H1 (cell line): Measurements from ENCODE around the gene MYH7. TPM values are rescaled to one million over a fixed set of nuclear protein-coding genes. Genes with fewer than 3 reads are reported as not detected.

Experiments
- CTCF ChIA-PET: fragments of 300-600 bp; sonication (Branson Sonifier 250); formaldehyde crosslinking; loops from one replicate; lab custom pipeline; 2021; ENCODE audit not compliant: partially characterized antibody; lab: Charles Lee
- POLR2A ChIA-PET: fragments of 300-600 bp; sonication (Branson Sonifier 250); formaldehyde crosslinking; loops from one replicate; lab custom pipeline; 2021; ENCODE audit warnings: inconsistent platforms; ENCODE audit not compliant: partially characterized antibody; lab: Charles Lee
- DNase-seq, 2 experiments: peaks; one replicate each; pipeline versions ENCODE4 v3.0.0 to v3.0.0-alpha.2; 2010 to 2022; ENCODE audit warnings: low spot score in 2 of 2, low read depth in 1 of 2, mixed read lengths in 1 of 2
- FAIRE-seq: peaks from 2 replicates; lab custom pipeline; 2011; peaks lifted over from hg19 to GRCh38; lab: Jason Lieb, UNC
- H2AFZ ChIP-seq: 2 replicates; pipeline ENCODE4 v1.8.1; 2012; ENCODE audit warnings: low read length, inconsistent platforms
- H2AK5ac ChIP-seq: 2 replicates; pipeline ENCODE4 v1.6.1; 2013; ENCODE audit warnings: low read depth, low read length
- H2BK120ac ChIP-seq: replicated peaks from 2 replicates; pipeline ENCODE3; 2013; ENCODE audit warnings: low read depth, low read length, inconsistent platforms
- H2BK12ac ChIP-seq: 2 replicates; pipeline ENCODE4 v1.6.1; 2013; ENCODE audit warnings: low read depth, low read length
- H2BK15ac ChIP-seq: 2 replicates; pipeline ENCODE4 v1.6.1; 2013; ENCODE audit warnings: low read length
- H2BK20ac ChIP-seq: 2 replicates; pipeline ENCODE4 v1.6.1; 2013; ENCODE audit warnings: low read length
- H2BK5ac ChIP-seq: 2 replicates; pipeline ENCODE4 v1.6.1; 2013; ENCODE audit warnings: low read depth, low read length
- H3K14ac ChIP-seq: 2 replicates; pipeline ENCODE4 v1.6.1; 2013; ENCODE audit warnings: inconsistent platforms; ENCODE audit not compliant: insufficient read length
- H3K18ac ChIP-seq: 2 replicates; pipeline ENCODE4 v1.6.1; 2013; ENCODE audit warnings: low read length; ENCODE audit errors: extremely low read depth
- H3K23ac ChIP-seq: 2 replicates; pipeline ENCODE4 v1.6.1; 2013; ENCODE audit warnings: inconsistent platforms; ENCODE audit not compliant: insufficient read length
- H3K23me2 ChIP-seq: 2 replicates; pipeline ENCODE4 v1.6.1; 2013; ENCODE audit warnings: low read depth, low read length
- H3K27ac ChIP-seq: 2 replicates; pipeline ENCODE4 v1.6.1; 2011; ENCODE audit warnings: low read depth, low read length, inconsistent platforms
- H3K27me3 ChIP-seq, 4 experiments: replicated peaks in 1 of 4; 1 replicate in 1 of 4; 2 replicates in 3 of 4; pipeline versions ENCODE4 v1.6.1 to v1.8.1; 2011 to 2013; ENCODE audit warnings: low read length in 3 of 4, mild to moderate bottlenecking in 3 of 4, inconsistent platforms in 2 of 4, mixed read lengths in 2 of 4, moderate library complexity in 1 of 4; ENCODE audit not compliant: control insufficient read depth in 3 of 4, insufficient read depth in 3 of 4; ENCODE audit errors: extremely low read depth in 1 of 4
- H3K36me3 ChIP-seq, 4 experiments: 2 replicates each; pipeline versions ENCODE4 v1.6.1 to v1.8.1; 2011 to 2013; ENCODE audit warnings: mild to moderate bottlenecking in 4 of 4, low read length in 3 of 4, moderate library complexity in 2 of 4, control low read depth in 1 of 4, inconsistent platforms in 1 of 4; ENCODE audit not compliant: insufficient read depth in 4 of 4, control insufficient read depth in 2 of 4
- H3K4ac ChIP-seq: replicated peaks from 2 replicates; pipeline ENCODE3; 2013; ENCODE audit warnings: low read length, low read depth, mixed read lengths, inconsistent platforms; ENCODE audit not compliant: insufficient read length
- H3K4me1 ChIP-seq, 4 experiments: replicated peaks in 1 of 4; 1 replicate in 1 of 4; 2 replicates in 3 of 4; pipeline versions ENCODE4 v1.6.1 to v1.8.1; 2011 to 2013; ENCODE audit warnings: low read length in 3 of 4, inconsistent platforms in 2 of 4, mixed read lengths in 1 of 4; ENCODE audit not compliant: insufficient read depth in 4 of 4, control insufficient read depth in 3 of 4
- H3K4me2 ChIP-seq, 2 experiments: 2 replicates each; pipeline versions ENCODE4 v1.6.1 to v1.8.1; 2011 to 2013; ENCODE audit warnings: low read depth in 2 of 2, low read length in 2 of 2, control low read depth in 1 of 2, inconsistent platforms in 1 of 2, mild to moderate bottlenecking in 1 of 2; ENCODE audit not compliant: insufficient read depth in 1 of 2
- H3K4me3 ChIP-seq, 4 experiments: fragments of 200-600, 300-600 bp in 1 of 4; sonication (generic), shearing (Covaris generic), sonication (Bioruptor Twin) in 1 of 4; 2 replicates each; pipeline versions ENCODE4 v1.5.1 to v1.8.1; 2011 to 2016; ENCODE audit warnings: low read length in 4 of 4, low read depth in 3 of 4, control low read depth in 2 of 4, inconsistent platforms in 2 of 4, mild to moderate bottlenecking in 2 of 4, mixed read lengths in 1 of 4, moderate library complexity in 1 of 4; ENCODE audit not compliant: insufficient read depth in 2 of 4; ENCODE audit errors: extremely low read depth in 1 of 4
- H3K56ac ChIP-seq: replicated peaks from 2 replicates; pipeline ENCODE3; 2013; ENCODE audit warnings: low read depth, mild to moderate bottlenecking, mixed read lengths, low read length, inconsistent platforms; ENCODE audit not compliant: insufficient read length
- H3K79me1 ChIP-seq: 2 replicates; pipeline ENCODE4 v1.6.1; 2013; ENCODE audit warnings: low read depth, low read length, control low read depth
- H3K79me2 ChIP-seq, 2 experiments: 2 replicates each; pipeline versions ENCODE4 v1.6.1 to v1.8.1; 2012 to 2013; ENCODE audit warnings: low read length in 2 of 2, mild to moderate bottlenecking in 2 of 2, inconsistent platforms in 1 of 2; ENCODE audit not compliant: insufficient read depth in 2 of 2, control insufficient read depth in 1 of 2
- H3K9ac ChIP-seq, 4 experiments: replicated peaks in 1 of 4; 1 replicate in 1 of 4; 2 replicates in 3 of 4; pipeline versions ENCODE4 v1.6.1 to v1.8.1; 2011 to 2013; ENCODE audit warnings: low read depth in 3 of 4, low read length in 3 of 4, control low read depth in 2 of 4, mild to moderate bottlenecking in 2 of 4, moderate library complexity in 2 of 4, inconsistent platforms in 1 of 4; ENCODE audit errors: extremely low read depth in 1 of 4
- H3K9me3 ChIP-seq, 2 experiments: 2 replicates each; pipeline versions ENCODE4 v1.6.1 to v1.8.1; 2012 to 2013; ENCODE audit warnings: mild to moderate bottlenecking in 2 of 2, moderate library complexity in 2 of 2, control low read depth in 1 of 2, inconsistent platforms in 1 of 2, low read depth in 1 of 2, low read length in 1 of 2, mixed read lengths in 1 of 2; ENCODE audit not compliant: insufficient read depth in 2 of 2
- H4K20me1 ChIP-seq, 2 experiments: replicated peaks in 1 of 2; 2 replicates each; pipeline versions ENCODE3 to v1.8.1; 2011 to 2013; ENCODE audit warnings: inconsistent platforms in 2 of 2, low read length in 2 of 2, mild to moderate bottlenecking in 1 of 2; ENCODE audit not compliant: insufficient read depth in 2 of 2, control insufficient read depth in 1 of 2
- H4K5ac ChIP-seq: 2 replicates; pipeline ENCODE4 v1.6.1; 2013; ENCODE audit warnings: low read length, low read depth, mixed read lengths, inconsistent platforms; ENCODE audit not compliant: insufficient read length
- H4K8ac ChIP-seq: 2 replicates; pipeline ENCODE4 v1.8.0; 2013; ENCODE audit warnings: mild to moderate bottlenecking, moderate library complexity, low read length, inconsistent platforms; ENCODE audit not compliant: insufficient read depth; ENCODE audit errors: extremely low read depth
- H4K91ac ChIP-seq: replicated peaks from 2 replicates; pipeline ENCODE3; 2013; ENCODE audit warnings: low read length, mixed read lengths, inconsistent platforms; ENCODE audit not compliant: insufficient read length
- ATF2 ChIP-seq: IDR thresholded peaks from 2 replicates; pipeline ENCODE4 v1.6.1; 2012; ENCODE audit warnings: low read length, inconsistent platforms
- CBX8 ChIP-seq: fragments of 300-800, 300-1000 bp; sonication (generic); IDR thresholded peaks from 2 replicates; pipeline ENCODE4 v1.7.1; 2016; ENCODE audit warnings: low read depth, low read length, borderline replicate concordance
- EGR1 ChIP-seq: IDR thresholded peaks from 2 replicates; pipeline ENCODE4 v1.6.1; 2011; ENCODE audit warnings: low read depth, low read length, borderline replicate concordance
- KDM5A ChIP-seq: fragments of 200-600 bp; IDR thresholded peaks from 2 replicates; pipeline ENCODE4 v1.7.1; 2012; ENCODE audit warnings: mild to moderate bottlenecking, low read length, inconsistent platforms, mixed read lengths
- NRF1 ChIP-seq: IDR thresholded peaks from 2 replicates; pipeline ENCODE4 v1.6.1; 2011; ENCODE audit warnings: mild to moderate bottlenecking, low read depth, low read length, improper control_type of control experiment
- POU5F1 ChIP-seq: IDR thresholded peaks from 2 replicates; pipeline ENCODE4 v1.6.1; 2011; ENCODE audit warnings: low read depth, mild to moderate bottlenecking, low read length, moderate library complexity
- RAD21 ChIP-seq, 2 experiments: IDR thresholded peaks in 1 of 2; conservative IDR thresholded peaks in 1 of 2; 2 replicates each; pipeline ENCODE4 v1.6.1; 2011; ENCODE audit warnings: low read depth in 2 of 2, low read length in 2 of 2, improper control_type of control experiment in 1 of 2, inconsistent platforms in 1 of 2, mild to moderate bottlenecking in 1 of 2, moderate library complexity in 1 of 2
- RFX5 ChIP-seq: IDR thresholded peaks from 2 replicates; pipeline ENCODE4 v1.6.1; 2011; ENCODE audit warnings: low read depth, low read length, improper control_type of control experiment, borderline replicate concordance
- SP2 ChIP-seq: IDR thresholded peaks from 2 replicates; pipeline ENCODE4 v1.6.1; 2012; ENCODE audit warnings: mild to moderate bottlenecking, low read length, inconsistent platforms
- WGBS, 2 experiments: shearing (Covaris generic) in 1 of 2; methylation state at CpG; one replicate each; pipeline versions ENCODE4 v1.1.6 to v1.1.7; 2013 to 2015; ENCODE audit warnings: low lambda C conversion rate in 2 of 2, mixed read lengths in 2 of 2, inconsistent platforms in 1 of 2, low coverage in 1 of 2, missing lambda C conversion rate in 1 of 2; ENCODE audit not compliant: insufficient replicate concordance in 2 of 2, insufficient coverage in 1 of 2, insufficient read length in 1 of 2; ENCODE audit errors: extremely low coverage in 1 of 2, missing lambda C conversion rate in 1 of 2; 5-methylcytosine and 5-hydroxymethylcytosine counted together
- polyA plus RNA-seq, 7 experiments: library from polyadenylated mRNA; depleted of rRNA in 3 of 7; stranded (reverse) in 5 of 7; unstranded in 2 of 7; fragments of >200 nt in 5 of 7; fragments of 200-250 nt in 2 of 7; gene quantifications; 1 replicate in 5 of 7; 2 replicates in 1 of 7; 4 replicates in 1 of 7; pipeline versions ENCODE4 v1.2.1 to v1.2.3, GENCODE V29; 2011 to 2013; ENCODE audit warnings: missing spikeins in 2 of 7, mixed read lengths in 2 of 7
- total RNA-seq: library from RNA; stranded (reverse); fragmentation: NEBNext Ultra II Directional; extraction: Animal tissue kit (Norgen Biotek cat#: 25700); gene quantifications from 2 replicates; pipeline ENCODE4 v1.2.1, GENCODE V29; 2021

MYH7 gene
- total and polyA plus RNA-seq, 2 of the 8 experiments (the other 6 are each of a cell fraction or from before 2014, with no cell fraction given) = not detected

GRCh38 chr14:23415821-23416778 is 19.4 kb downstream of the MYH7 start:
- POLR2A ChIA-PET = interaction anchor here (0.6 kb wide), 1 partner anchor 134 kb away, joined by 3 read pairs; no protein-coding TSS in a partner anchor
- Histone ChIP-seq H3K36me3 (no peaks in the 10 kb centered on the region), H3K18ac (no peak overlapping the region), H2BK20ac (no peak overlapping the region), H3K27ac (no peak overlapping the region), H3K4ac (no peak overlapping the region), H2AK5ac (no peak overlapping the region), H3K4me3 (no peak overlapping the region), H2BK15ac (no peak overlapping the region), H4K91ac (no peak overlapping the region), H2BK5ac (no peak overlapping the region), H3K79me1 (no peaks in the 10 kb centered on the region), H3K23ac (no peak overlapping the region), H3K4me2 (no peak overlapping the region), H3K79me2 (no peaks in the 10 kb centered on the region), H3K9ac (no peak overlapping the region), H3K23me2 (no peaks in the 10 kb centered on the region), H3K14ac (no peak overlapping the region), H4K5ac (no peak overlapping the region), H2AFZ (no peak overlapping the region), H4K8ac (no peak overlapping the region), H4K20me1 (no peaks in the 10 kb centered on the region), H2BK12ac (no peak overlapping the region), H3K56ac (no peak overlapping the region), H3K4me1 (no peaks in the 10 kb centered on the region; a peak in 1 of 7 replicates), H3K27me3 (no peaks in the 10 kb centered on the region), H2BK120ac (no peak overlapping the region), H3K9me3 (no peaks in the 10 kb centered on the region)
- CTCF ChIA-PET = interaction anchor here (1.0 to 2.3 kb wide), 7 partner anchors 9 to 89 kb away, joined by 3 to 6 read pairs (median 4); no protein-coding TSS in a partner anchor
- WGBS, 2 experiments = 91% methylated on average over 21 of the region's 21 CpGs; no CpG with 5 or more reads in 1 of the 2 experiments
- no peak for FAIRE-seq
- DNase-seq = no peak
- TF ChIP-seq KDM5A (no peak), RAD21 (IDR thresholded peaks at IDR 0.05 in 1 of 2, conservative IDR thresholded peaks at IDR 0.05 in 1 of 2; ENCODE audit: low read depth in 2 of 2, low read length in 2 of 2) (no peak), RFX5 (no peak), SP2 (no peak), ATF2 (no peak), EGR1 (no peak), NRF1 (no peak), CBX8 (no peak), POU5F1 (no peak)
